Measurements from ENCODE around the gene ABRACL. TPM values are rescaled to one million over a fixed set of nuclear protein-coding genes. Genes with fewer than 3 reads are reported as not detected.
"Not testable (repeated sequence)": the region's sequence is repeated elsewhere in the genome, so short reads cannot be mapped to it uniquely, and the experiment has no call there.

Gene ABRACL
- polyA plus RNA-seq, 3 donors = 38.1 to 50.4 (median 46.1) TPM

DNA sequence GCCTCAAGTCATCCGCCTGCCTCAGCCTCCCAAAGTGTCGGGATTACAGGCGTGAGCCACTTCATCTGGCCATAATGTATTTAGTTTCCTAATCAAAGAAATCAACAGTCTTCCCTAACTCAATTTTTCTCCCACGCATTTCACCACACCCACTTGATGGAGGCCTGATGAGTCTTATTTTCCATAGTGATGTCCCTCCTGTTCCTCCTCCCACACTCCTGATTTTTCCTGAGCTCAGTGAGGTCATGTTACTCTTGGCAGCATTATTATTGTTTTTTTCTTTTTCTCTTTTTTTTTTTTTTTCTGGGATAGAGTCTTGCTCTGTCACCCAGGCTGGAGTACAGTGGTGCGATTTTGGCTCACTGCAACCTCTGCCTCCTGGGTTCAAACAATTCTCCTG is 8.9 kb downstream of the ABRACL start:
- no peak for DNase-seq (ENCODE audit: extremely low read depth in 1 of 11, low read depth in 9 of 11, low spot score in 4 of 11)

DNA sequence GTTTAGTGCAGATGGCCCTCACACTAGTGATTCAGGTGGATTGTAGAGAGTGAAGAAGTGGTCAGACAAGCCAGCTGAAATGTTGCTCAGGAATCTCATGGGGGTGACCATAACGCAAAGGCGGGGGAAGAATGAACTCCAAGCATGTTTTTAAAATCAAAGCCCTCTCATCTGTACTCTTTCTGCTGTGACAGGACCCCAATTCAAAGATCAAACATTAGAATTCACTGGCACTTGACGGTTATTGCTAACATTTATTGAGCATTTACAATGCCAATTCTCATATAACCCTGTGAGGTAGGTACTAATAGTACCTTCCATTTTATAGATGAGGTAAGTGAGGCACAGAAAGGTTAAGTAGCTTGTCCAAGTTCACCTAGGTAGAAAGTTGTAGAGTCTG is 15.7 kb downstream of the ABRACL start:
- DNase-seq (ENCODE audit: extremely low read depth in 1 of 11, low read depth in 9 of 11, low spot score in 4 of 11) = no peak

DNA sequence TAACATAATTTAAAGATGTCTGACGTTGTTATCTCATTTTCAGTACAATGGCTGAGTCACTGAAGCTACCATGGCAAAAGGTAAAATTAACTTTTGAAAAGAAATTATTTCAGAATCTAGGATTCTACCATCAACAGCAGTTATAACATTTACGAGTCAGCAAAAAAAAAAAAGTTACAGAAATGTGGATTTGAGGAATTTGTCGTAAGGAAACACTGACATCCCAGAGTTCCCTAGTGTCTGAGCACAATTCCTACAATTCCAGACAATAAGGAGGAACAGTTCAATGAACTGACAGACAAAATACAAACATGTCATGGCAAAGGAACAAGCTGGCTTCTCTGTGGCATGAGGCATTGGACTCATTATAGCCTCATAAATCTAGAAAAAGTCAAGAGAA is 19.1 kb downstream of the ABRACL start:
- no peak for DNase-seq (ENCODE audit: extremely low read depth in 1 of 11, low read depth in 9 of 11, low spot score in 4 of 11)

DNA sequence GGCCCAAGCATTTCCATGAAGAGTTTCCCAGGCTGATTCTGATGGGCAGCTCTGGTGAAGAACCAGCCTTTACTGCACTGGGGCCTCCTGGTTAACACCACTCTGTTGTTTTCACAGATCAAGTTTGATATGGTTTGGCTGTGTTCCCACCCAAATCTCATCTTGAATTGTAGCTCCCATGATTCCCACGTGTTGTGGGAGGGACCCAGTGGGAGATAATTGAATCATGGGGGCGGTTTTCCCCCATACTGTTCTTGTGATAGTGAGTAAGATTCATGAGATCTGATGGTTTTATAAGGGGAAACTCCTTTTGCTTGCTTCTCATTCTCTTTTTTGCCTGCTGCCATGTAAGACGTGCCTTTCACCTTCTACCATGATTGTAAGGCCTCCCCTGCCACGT is 20.4 kb downstream of the ABRACL start:
- not testable (repeated sequence) for DNase-seq (ENCODE audit: extremely low read depth in 1 of 11, low read depth in 9 of 11, low spot score in 4 of 11)

DNA sequence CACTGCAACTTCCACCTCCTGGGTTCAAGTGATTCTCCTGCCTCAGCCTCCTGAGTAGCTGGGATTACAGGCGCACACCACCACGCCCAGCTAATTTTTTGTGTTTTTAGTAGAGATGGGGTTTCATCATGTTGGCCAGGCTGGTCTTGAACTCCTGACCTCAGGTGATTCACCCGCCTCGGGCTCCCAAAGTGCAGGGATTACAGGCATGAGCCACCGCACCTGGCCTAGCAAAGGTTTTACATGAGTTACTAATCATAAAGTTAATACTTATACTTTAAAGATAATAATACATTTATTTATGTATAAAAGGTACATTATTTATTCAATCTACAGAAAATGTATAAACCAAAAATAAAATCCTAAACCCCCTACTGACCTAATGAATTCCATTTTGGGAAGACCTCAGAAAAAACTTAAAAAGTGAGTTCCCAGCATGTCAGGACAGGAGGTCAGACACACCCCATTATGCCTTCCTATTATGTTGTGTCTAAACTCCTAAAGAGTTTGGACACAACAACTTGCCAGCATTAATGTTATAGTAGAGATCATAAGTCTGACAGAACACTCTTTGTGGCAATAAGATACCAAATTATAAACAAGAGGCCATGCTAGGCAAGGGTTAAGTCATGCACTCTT is 21.7 kb downstream of the ABRACL start:
- not testable (repeated sequence) for DNase-seq (ENCODE audit: extremely low read depth in 1 of 11, low read depth in 9 of 11, low spot score in 4 of 11)

DNA sequence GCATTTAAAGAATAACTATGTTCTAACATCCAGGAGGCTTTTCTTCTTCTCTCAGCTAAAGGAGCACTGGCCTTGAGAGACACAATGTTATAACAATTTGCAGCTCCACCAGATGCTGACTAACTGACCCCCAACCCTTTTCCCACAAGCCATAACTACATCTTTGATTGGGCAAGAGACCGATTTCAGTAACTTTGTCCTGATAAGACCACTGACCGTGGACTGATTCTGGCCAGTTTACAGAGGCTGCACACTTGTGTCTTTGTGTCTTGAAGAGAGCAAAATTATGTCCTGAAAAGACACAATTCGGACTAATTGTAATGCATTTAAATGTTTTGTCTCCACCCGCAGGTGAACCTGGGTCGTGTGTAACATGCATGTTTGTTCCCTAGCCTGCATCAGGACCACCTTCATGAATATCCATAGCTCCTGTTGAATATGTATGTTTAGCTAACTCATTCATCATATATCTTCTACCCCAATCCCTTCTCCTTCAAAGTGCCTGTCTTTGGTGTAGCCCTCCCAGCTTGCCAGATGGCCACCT is 22.3 kb downstream of the ABRACL start:
- no peak for DNase-seq (ENCODE audit: extremely low read depth in 1 of 11, low read depth in 9 of 11, low spot score in 4 of 11)

DNA sequence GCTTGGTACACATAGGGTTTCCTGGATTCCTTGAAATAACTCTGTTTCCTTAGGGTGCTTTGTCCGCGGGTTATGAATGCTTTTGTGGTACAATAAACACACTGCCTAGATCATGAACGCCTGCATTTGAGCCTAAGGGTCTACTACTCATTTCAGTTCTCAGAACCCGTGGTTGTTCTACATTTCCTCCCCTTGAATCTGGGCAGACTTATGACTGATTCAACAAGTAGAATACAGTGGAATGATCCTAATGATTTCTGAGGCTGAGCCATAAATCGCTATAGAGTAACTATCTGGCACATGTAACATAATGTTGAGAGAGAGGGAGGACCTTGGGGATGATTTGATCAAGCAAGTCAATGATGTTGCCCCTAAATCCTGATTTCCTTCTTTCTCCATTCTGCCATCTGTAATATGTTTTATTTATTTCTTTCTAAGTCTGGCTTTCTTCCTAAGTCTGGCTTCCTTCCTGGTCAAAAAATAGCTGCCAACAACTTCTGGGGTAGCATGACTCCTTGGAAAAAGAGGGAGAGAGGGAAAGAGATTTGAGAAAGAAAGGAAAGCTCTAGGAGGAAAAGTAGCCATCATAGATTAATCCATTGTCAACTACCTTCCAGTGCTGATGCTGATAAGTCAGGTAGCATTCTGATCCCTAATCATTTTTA is 23.0 kb downstream of the ABRACL start:
- DNase-seq (ENCODE audit: extremely low read depth in 1 of 11, low read depth in 9 of 11, low spot score in 4 of 11) = no peak

DNA sequence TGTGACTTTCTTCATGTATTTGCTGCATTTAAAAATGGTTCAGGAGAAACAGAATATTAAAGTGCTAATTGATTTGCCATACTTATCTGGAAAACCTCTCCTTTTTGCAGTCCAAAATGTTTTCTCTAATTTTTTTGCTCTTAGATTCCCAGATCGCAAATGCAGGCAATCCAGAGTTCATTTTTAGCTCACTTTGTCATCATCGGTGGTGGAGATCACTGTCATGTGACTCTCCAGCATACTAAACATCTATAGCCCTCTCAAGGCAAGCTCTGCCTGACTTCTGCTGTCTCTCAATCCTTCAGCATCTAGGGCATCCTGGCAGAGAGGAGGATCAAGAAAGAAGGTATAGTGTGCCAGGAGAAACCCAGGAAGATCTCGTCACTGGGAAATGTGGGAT is 24.8 kb downstream of the ABRACL start:
- DNase-seq (ENCODE audit: extremely low read depth in 1 of 11, low read depth in 9 of 11, low spot score in 4 of 11) = no peak

DNA sequence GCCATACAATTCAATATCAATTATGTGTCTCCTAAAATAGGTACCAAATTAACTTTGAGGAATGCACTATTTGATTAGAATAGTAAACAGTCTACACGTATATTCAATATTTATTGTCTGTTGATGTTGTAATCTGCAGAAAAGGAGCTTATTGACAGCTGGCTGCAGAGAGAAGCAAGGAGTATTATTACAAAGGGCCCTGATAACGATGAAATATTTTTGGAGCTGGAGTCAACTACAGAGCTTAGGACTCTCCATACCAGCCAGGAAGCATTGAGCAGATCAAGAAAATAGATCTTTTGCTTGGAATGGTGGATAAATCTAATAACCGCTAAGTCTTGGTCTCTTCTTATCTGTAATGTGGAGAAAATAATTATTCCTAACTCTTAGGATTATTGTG is 25.5 kb downstream of the ABRACL start:
- DNase-seq (ENCODE audit: extremely low read depth in 1 of 11, low read depth in 9 of 11, low spot score in 4 of 11) = no peak

DNA sequence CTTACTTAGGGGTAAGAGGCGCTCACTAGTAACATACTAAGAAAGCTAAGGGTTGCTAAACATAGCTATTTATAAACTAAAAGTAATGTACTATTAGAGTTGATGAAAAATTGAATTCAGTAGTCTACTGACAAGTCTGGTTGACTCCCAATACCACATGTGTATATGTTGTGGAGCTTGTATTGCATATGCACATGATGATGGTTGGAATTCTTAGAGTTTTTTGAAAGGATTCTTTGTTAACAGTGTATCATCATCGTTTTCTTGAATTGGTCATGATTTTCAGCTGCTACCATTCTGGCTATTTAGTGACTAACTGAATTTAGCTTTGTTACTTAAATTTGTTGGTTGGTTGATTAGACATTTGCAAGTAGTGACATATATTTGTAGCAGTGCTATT is 27.2 kb downstream of the ABRACL start:
- DNase-seq (ENCODE audit: extremely low read depth in 1 of 11, low read depth in 9 of 11, low spot score in 4 of 11) = no peak

DNA sequence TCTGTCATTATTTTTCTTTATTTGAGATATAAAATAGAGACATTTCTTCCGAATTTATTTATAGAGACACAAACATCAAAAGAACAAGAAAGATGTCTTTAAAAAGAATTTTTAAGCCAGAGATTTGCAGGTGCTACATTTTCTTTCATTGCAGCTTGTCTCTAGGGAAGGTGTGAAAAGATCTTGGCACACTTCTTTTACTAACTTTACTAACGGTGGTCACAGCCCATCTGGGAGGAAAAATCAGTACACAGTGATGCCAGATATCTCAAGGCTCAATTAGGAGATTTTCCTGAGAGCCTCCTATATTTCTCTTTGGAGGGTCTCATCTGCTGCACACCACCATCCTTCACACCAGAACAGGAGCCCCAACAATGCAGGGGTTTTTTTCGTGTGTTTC is 29.5 kb downstream of the ABRACL start:
- DNase-seq (ENCODE audit: extremely low read depth in 1 of 11, low read depth in 9 of 11, low spot score in 4 of 11) = no peak

DNA sequence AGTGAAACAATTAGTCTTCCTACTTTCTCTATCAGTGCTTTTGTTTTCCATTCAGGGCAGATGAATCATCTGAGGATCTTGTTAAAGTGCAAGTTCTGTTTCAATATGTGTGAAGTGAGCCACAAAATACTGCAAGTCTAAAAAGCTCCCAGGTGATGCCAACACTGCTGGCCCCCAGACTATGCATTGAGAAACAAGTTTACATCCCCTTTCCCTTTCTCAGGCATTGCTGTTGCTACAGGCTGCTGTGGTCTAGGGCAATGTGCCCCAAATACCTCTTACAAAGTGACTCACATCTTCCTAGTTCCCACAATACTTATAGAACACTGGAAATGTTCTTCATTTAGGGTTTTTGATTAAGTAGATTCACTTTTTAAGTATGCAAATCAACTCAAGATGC is 31.8 kb downstream of the ABRACL start:
- no peak for DNase-seq (ENCODE audit: extremely low read depth in 1 of 11, low read depth in 9 of 11, low spot score in 4 of 11)

DNA sequence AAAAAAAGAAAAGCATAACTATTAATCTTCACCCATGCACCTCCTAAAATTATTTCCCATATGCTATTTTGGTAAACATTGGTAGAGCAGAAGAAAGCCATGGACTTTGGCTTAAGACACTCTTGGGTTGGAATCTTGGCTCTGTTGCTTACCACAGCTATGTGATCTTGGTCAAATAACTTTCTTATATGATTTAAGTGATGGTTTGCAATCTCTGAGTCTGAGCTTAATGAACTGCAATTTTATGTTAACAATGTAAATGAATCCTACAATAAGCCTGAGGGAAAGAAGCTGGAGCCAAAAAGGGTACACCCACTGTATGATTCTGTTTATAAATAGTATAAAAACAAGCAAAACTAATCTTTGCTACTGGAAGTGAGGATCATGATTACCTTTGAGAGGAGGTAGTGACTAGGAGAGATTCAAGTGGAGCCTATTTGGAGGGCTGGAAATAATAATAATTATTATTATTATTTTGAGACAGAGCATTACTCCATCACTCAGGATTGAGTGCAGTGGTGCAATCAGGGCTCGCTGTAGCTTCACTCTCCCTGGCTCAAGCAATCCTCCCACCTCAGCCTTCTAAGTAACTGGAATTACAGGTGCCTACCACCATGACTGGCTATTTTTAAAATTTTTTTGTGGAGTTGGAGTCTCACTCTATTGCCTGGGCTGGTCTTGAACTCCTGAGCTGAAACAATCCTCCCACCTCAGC is 34.5 kb downstream of the ABRACL start:
- DNase-seq (ENCODE audit: extremely low read depth in 1 of 11, low read depth in 9 of 11, low spot score in 4 of 11) = no peak

DNA sequence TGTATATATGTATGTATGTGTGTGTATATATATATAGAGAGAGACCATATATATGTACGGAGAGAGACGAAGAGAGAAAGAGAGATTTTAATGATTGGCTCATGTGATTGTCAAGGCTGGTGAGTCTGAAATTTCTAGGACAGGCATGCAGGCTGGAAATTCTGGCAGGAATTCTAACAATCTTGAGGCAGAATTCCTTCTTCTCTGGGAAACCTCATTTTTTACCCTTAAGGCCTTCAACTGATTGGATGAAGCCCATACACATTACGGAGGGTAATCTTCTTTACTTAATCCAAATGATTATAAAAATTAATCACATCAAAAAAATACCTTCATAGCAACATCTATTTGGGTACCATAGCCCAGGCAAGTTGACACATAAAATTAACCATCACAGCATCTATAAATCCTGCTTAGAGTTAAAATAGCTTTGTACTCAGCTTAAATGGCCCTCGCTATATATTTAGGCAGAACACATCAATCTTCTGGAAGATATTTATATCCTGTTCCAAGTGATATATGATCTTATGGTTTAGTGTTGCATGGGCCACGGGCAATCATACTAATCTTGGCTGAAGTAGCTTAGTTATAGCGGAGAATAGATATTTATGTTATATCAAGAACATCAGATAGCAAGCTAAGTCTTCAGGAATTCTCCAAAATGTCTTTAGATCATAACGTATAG is 36.6 kb downstream of the ABRACL start:
- DNase-seq (ENCODE audit: extremely low read depth in 1 of 11, low read depth in 9 of 11, low spot score in 4 of 11) = no peak

DNA sequence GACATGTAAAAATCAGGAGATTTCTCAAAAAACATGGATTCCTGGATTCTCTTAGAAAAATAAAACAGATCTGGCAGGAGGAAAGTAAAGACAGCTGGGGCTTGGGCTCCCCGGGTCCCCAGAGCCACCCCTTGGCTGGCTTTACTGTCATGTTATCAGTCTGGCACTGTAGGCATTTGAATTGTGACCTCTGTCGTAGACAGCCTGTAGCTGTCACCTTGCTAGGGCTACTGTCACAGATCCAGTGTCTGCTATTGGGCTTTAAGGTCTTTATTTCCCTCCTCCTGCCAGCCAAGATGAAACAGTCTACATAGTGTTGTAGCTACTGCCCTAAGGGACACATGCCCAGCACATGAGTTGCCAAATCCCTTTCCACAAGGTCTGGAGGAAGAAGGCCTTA is 37.5 kb downstream of the ABRACL start:
- DNase-seq (ENCODE audit: extremely low read depth in 1 of 11, low read depth in 9 of 11, low spot score in 4 of 11) = no peak

DNA sequence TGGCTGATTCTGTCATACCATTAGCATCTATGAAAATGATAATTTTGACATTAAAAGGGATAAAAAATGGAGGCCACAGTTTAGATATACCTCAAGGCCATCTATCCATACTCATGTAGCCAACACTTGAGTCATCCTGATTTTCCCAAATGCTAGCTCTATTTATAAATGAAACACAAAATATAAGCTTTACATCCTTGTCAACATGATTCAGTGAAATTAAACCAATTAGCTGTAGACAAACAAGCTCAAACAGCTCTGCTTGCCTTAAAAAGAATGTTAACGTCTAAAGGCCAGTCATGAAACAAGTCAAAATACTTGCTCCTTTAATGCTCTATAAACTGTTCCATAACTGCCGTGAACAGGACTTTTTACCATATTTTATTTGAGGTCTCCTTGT is 40.3 kb downstream of the ABRACL start:
- DNase-seq (ENCODE audit: extremely low read depth in 1 of 11, low read depth in 9 of 11, low spot score in 4 of 11) = no peak

DNA sequence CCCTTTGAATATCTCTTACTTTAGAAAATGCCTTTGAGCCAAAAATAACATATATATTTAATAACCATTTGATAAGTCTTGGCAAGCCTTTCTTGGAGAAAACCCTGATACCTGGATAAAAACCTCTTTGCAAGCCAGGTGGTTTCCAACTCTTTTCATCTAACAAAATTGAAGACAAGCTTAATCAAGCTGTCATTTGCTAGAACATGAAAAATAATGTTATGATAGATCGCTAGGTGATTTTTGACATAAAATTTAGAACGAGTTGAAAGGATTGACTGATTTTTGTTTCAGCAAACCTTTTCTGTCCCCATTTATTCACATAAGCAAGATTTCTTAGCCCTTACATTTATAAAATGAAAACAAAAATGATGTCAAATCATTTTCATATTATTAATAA is 44.6 kb downstream of the ABRACL start:
- no peak for DNase-seq (ENCODE audit: extremely low read depth in 1 of 11, low read depth in 9 of 11, low spot score in 4 of 11)

DNA sequence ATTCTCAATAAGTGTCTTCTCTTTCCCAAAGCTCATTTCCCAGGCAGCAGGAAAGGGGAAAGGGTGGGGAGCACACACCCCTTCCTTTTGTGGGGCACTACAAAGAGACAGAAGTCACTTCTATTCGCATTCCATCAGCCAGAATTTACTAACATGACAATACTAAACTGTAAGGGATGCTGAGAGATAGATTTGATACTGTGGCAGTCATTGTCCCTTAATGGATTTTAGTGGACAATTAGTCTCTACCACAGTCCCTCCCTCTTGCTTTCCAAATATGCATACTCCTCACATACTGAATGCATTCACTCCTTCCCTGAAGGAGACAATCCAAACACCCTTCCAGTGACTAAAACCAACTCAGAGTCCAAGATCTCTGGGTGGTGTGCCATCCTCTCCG is 50.5 kb downstream of the ABRACL start:
- DNase-seq (ENCODE audit: extremely low read depth in 1 of 11, low read depth in 9 of 11, low spot score in 4 of 11) = no peak

DNA sequence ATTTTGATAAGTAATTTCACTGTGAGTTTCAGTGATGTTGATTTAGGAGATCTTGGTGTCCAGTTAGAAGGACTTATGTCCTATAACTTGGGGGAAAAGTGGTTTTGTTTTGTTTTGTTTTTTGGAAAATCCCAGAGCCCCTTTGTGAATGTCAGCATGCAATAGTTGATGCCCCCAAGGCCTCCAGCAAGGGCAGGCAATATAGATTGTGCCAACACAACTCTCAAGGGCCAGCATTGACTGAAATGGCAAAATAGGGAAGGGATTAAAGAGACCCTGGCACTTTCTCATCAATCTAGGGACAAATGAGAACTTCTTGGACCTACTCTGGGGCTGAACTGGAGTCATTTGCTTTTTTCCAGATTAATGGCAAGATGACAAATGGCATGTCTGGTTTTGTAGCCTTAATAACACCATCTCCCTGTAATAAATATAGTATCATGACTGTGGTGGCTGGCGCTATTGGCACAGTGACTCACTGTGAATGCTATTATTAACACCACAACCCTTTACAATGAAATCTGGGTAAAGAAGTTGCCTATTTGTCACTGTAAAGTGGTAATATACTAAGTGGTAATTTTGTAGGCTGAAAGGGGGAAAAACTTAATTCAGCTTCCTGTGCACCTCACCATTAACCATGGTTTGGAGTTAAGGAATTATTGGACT is 51.8 kb downstream of the ABRACL start:
- no peak for DNase-seq (ENCODE audit: extremely low read depth in 1 of 11, low read depth in 9 of 11, low spot score in 4 of 11)

Measured in renal cortex interstitium (tissue), 11 donors.